HepG2 (cell line): Measurements from ENCODE around the gene PODXL. TPM values are rescaled to one million over a fixed set of nuclear protein-coding genes. Genes with fewer than 3 reads are reported as not detected.

Experiments
- BCL6 ChIP-seq: IDR thresholded peaks from 2 replicates; pipeline ENCODE4 v1.6.1; 2016; ENCODE audit warnings: missing genetic modification reagents, missing compliant biosample characterization
- HNF1A ChIP-seq, 2 experiments: sonication (generic) in 1 of 2; formaldehyde crosslinking in 1 of 2; IDR thresholded peaks; 2 replicates each; pipeline versions ENCODE4 v1.4.0 to v1.6.1; 2016 to 2020; ENCODE audit warnings: borderline replicate concordance in 1 of 2, low read depth in 1 of 2, mild to moderate bottlenecking in 1 of 2, missing genetic modification reagents in 1 of 2
- HOMEZ ChIP-seq: IDR thresholded peaks from 2 replicates; pipeline ENCODE4 v1.6.1; 2016; ENCODE audit warnings: low read depth
- POGZ ChIP-seq: sonication (generic); formaldehyde crosslinking; IDR thresholded peaks from 2 replicates; pipeline ENCODE4 v1.4.0; 2020; ENCODE audit warnings: mild to moderate bottlenecking, missing genetic modification reagents
- PRDM15 ChIP-seq: sonication (generic); formaldehyde crosslinking; IDR thresholded peaks from 2 replicates; pipeline ENCODE4 v1.4.0; 2020; ENCODE audit warnings: missing genetic modification reagents
- RBFOX2 ChIP-seq: fragments of 200-400 bp; formaldehyde crosslinking; IDR thresholded peaks from 2 replicates; pipeline ENCODE4 v1.6.1; 2017; ENCODE audit warnings: low read depth, mild to moderate bottlenecking, low read length
- REXO4 ChIP-seq: sonication (generic); formaldehyde crosslinking; IDR thresholded peaks from 2 replicates; pipeline ENCODE4 v1.8.0; 2022; ENCODE audit warnings: missing genetic modification reagents, mild to moderate bottlenecking, borderline replicate concordance
- ZBTB26 ChIP-seq: IDR thresholded peaks from 2 replicates; pipeline ENCODE4 v1.6.1; 2016; ENCODE audit warnings: missing compliant biosample characterization, missing genetic modification reagents, borderline replicate concordance
- polyA plus RNA-seq, 8 experiments: library from polyadenylated mRNA; depleted of rRNA in 3 of 8; stranded (reverse) in 7 of 8; unstranded in 1 of 8; fragments of >200 nt; fragmentation: Illumina TruSeq in 4 of 8; extraction: Trizol in 4 of 8; gene quantifications; 2 replicates each; pipeline versions ENCODE4 v1.2.1 to v1.2.3, GENCODE V29; 2011 to 2016; ENCODE audit warnings: low read depth in 4 of 8, missing spikeins in 1 of 8, mixed read lengths in 1 of 8; ENCODE audit not compliant: insufficient read depth in 1 of 8
- total RNA-seq, 5 experiments: library from RNA; depleted of rRNA; stranded (reverse); fragments of >200 nt; fragmentation: Illumina TruSeq; extraction: Trizol; gene quantifications; 2 replicates each; pipeline ENCODE4 v1.2.3, GENCODE V29; 2016; ENCODE audit warnings: low read depth in 1 of 5

PODXL gene
- total and polyA plus RNA-seq, 2 of the 13 experiments (the other 11 are each of a cell fraction or from before 2014, with no cell fraction given): 0.22 to 0.54 TPM

GRCh38 chr7:131480384-131481315, 75.8 kb downstream of the PODXL start (continued):
- TF ChIP-seq ZBTB26 (CRISPR knock-in tag): peak; percentile 97
- no peak for TF ChIP-seq RBFOX2
- peak; percentile 84 for TF ChIP-seq PRDM15 (CRISPR knock-in tag)
- peak; percentile 77 for TF ChIP-seq HNF1A (IDR thresholded peaks at IDR 0.05; ENCODE audit: low read depth)
- TF ChIP-seq HNF1A (CRISPR knock-in tag; IDR thresholded peaks at IDR 0.05; ENCODE audit: borderline replicate concordance): peak; percentile 78; the same call in 1 of the 2 replicates
- peak; percentile 15; the same call in 1 of the 2 replicates for TF ChIP-seq BCL6 (CRISPR knock-in tag)
- TF ChIP-seq HOMEZ (CRISPR knock-in tag): peak; percentile 39; the same call in 1 of the 2 replicates
- no peak for TF ChIP-seq REXO4 (CRISPR knock-in tag)
- peak; percentile 23; the same call in 1 of the 2 replicates for TF ChIP-seq POGZ (CRISPR knock-in tag)
